ENCODE measurements around the gene ELF5.

- no peak for TF ChIP-seq SUZ12 (IDR thresholded peaks at IDR 0.05; ENCODE audit: extremely low read depth, insufficient read depth, insufficient read length)
- TF ChIP-seq ZNF274 (IDR thresholded peaks at IDR 0.05; ENCODE audit: low read depth, low read length): no peak
Measured at GRCh38 chr11:34522188-34522587, 8.6 kb upstream of the ELF5 start.

All from NT2/D1 (cell line).